CD4-positive, alpha-beta T cell (primary cell): ENCODE data around the gene LPP. TPM values are rescaled to one million over a fixed set of nuclear protein-coding genes. Genes with fewer than 3 reads are reported as not detected.

ENCODE experiments used
- ATAC-seq: fragments of 200-7000 bp; cut with Tn5 transposase; one replicate; pipeline ENCODE4 v1.10.0; 2022; ENCODE audit warnings: mild to moderate bottlenecking; ENCODE audit not compliant: poor library complexity
- CTCF ChIA-PET: fragments of 350-600 bp; sonication (Branson Sonifier 250); formaldehyde crosslinking; loops from one replicate; lab custom pipeline; 2021; ENCODE audit warnings: antibody characterized with exemption, inconsistent platforms; lab: Charles Lee
- POLR2A ChIA-PET: fragments of 350-600 bp; sonication (Branson Sonifier 250); formaldehyde crosslinking; loops from one replicate; lab custom pipeline; 2021; ENCODE audit warnings: antibody characterized with exemption, inconsistent platforms; lab: Charles Lee
- DNase-seq, 14 experiments: peaks; one replicate each; pipeline ENCODE4 v3.0.0-alpha.2; 2013 to 2020; ENCODE audit warnings: mixed read lengths in 2 of 14
- H3K27ac ChIP-seq, 2 donors: one replicate each; pipeline versions ENCODE4 v1.5.1 to v1.7.0; 2013; ENCODE audit warnings: low read length in 2 of 2, low read depth in 1 of 2, mild to moderate bottlenecking in 1 of 2
- H3K27me3 ChIP-seq, 2 experiments: 1 replicate in 1 of 2; 2 replicates in 1 of 2; pipeline versions ENCODE4 v1.6.1 to v1.7.0; 2013; ENCODE audit warnings: low read length in 2 of 2, control low read depth in 1 of 2, mild to moderate bottlenecking in 1 of 2, moderate library complexity in 1 of 2; ENCODE audit not compliant: insufficient read depth in 2 of 2, control insufficient read depth in 1 of 2
- H3K36me3 ChIP-seq: one replicate; pipeline ENCODE4 v1.6.1; 2013; ENCODE audit warnings: low read length, control low read depth; ENCODE audit not compliant: insufficient read depth
- H3K4me1 ChIP-seq: one replicate; pipeline ENCODE4 v1.6.1; 2013; ENCODE audit warnings: low read length, control low read depth; ENCODE audit not compliant: insufficient read depth
- H3K4me3 ChIP-seq: one replicate; pipeline ENCODE4 v1.5.1; 2013; ENCODE audit warnings: mild to moderate bottlenecking, low read length, moderate library complexity
- H3K9me3 ChIP-seq, 2 experiments: 1 replicate in 1 of 2; 2 replicates in 1 of 2; pipeline versions ENCODE4 v1.6.1 to v1.7.0; 2013; ENCODE audit warnings: low read length in 2 of 2, mild to moderate bottlenecking in 2 of 2, control low read depth in 1 of 2, moderate library complexity in 1 of 2; ENCODE audit not compliant: control insufficient read depth in 1 of 2, insufficient read depth in 1 of 2
- H3K27ac Mint-ChIP-seq: one replicate; pipeline ENCODE4 v1.8.0; 2020; ENCODE audit warnings: mixed read lengths
- H3K27me3 Mint-ChIP-seq: one replicate; pipeline ENCODE4 v1.8.0; 2021; ENCODE audit warnings: mixed read lengths
- H3K36me3 Mint-ChIP-seq: one replicate; pipeline ENCODE4 v1.8.0; 2021; ENCODE audit warnings: low read depth, mixed read lengths
- H3K4me1 Mint-ChIP-seq: one replicate; pipeline ENCODE4 v1.8.0; 2021; ENCODE audit warnings: low read depth, mixed read lengths
- H3K4me3 Mint-ChIP-seq: one replicate; pipeline ENCODE4 v1.8.0; 2020; ENCODE audit warnings: mild to moderate bottlenecking, mixed read lengths
- H3K9me3 Mint-ChIP-seq: one replicate; pipeline ENCODE4 v1.8.0; 2020; ENCODE audit warnings: mixed read lengths
- CTCF ChIP-seq: fragments of 200-600 bp; IDR thresholded peaks from one replicate; pipeline ENCODE4 v1.8.0; 2022; ENCODE audit warnings: antibody characterized with exemption, mild to moderate bottlenecking
- intact Hi-C, 2 experiments: fragments of 100-400 bp; cut with DNase I in 1 of 2; cut with micrococcal nuclease in 1 of 2; formaldehyde crosslinking; loops; one replicate each; pipeline versions ENCODE4 v1.15.1 to v1.9.0; 2023 to 2025; cut with DNase I, micrococcal nuclease
- total RNA-seq, 174 experiments: library from RNA in 2 of 174; stranded (reverse) in 2 of 174; gene quantifications; one replicate each; pipeline ENCODE4 v1.2.3 and lab custom pipeline; 2021 to 2026

The LPP gene
- total RNA-seq, 2 experiments from 2014 or later, result 45.6 to 45.9 TPM

- TF ChIP-seq CTCF, result no peak
- Mint-ChIP-seq H3K36me3 (no peaks in the 10 kb centered on the region), H3K4me3 (no peak overlapping the region), H3K4me1 (no peaks in the 10 kb centered on the region), H3K9me3 (no peaks in the 10 kb centered on the region), H3K27me3 (no peaks in the 10 kb centered on the region), H3K27ac (no peak overlapping the region)
- Histone ChIP-seq H3K4me1 (no peaks in the 10 kb centered on the region), H3K36me3 (no peaks in the 10 kb centered on the region), H3K27ac (no peak overlapping the region), H3K27me3 (no peaks in the 10 kb centered on the region), H3K4me3 (no peak overlapping the region), H3K9me3 (no peaks in the 10 kb centered on the region)
- ATAC-seq, result no peak
- no peak for DNase-seq
- POLR2A ChIA-PET, result no interaction called here
- intact Hi-C loops, result no loop called here
- CTCF ChIA-PET, result interaction anchor here (0.6 kb wide), 1 partner anchor 9 kb away, joined by 3 read pairs; no protein-coding TSS in a partner anchor
These were observed 690.1 kb downstream of the LPP start for GRCh38 chr3:188844096-188844495.

- H3K36me3 Mint-ChIP-seq, result no peaks in the 10 kb centered on the region
- no peak overlapping the region for H3K4me3 ChIP-seq
- H3K9me3 ChIP-seq, result no peaks in the 10 kb centered on the region
- H3K4me1 ChIP-seq, result no peaks in the 10 kb centered on the region
- no peak overlapping the region for H3K4me3 Mint-ChIP-seq
- DNase-seq, result no peak
- TF ChIP-seq CTCF, result no peak
- no peak overlapping the region for H3K27ac Mint-ChIP-seq
- intact Hi-C loops, result no loop called here
- no peak for ATAC-seq
- no peaks in the 10 kb centered on the region for H3K9me3 Mint-ChIP-seq
- ChIA-PET POLR2A (no interaction called here), CTCF (interaction anchor here (0.6 to 1.6 kb wide), 2 partner anchors 9 to 143 kb away, joined by 3 read pairs; no protein-coding TSS in a partner anchor)
- H3K36me3 ChIP-seq, result no peaks in the 10 kb centered on the region
- no peaks in the 10 kb centered on the region for H3K27me3 Mint-ChIP-seq
- no peaks in the 10 kb centered on the region for H3K4me1 Mint-ChIP-seq
- H3K27ac ChIP-seq, result no peak overlapping the region
- H3K27me3 ChIP-seq, result no peaks in the 10 kb centered on the region
These were observed 691.6 kb downstream of the LPP start for GRCh38 chr3:188845514-188845913.

- Mint-ChIP-seq H3K9me3 (no peaks in the 10 kb centered on the region), H3K4me1 (no peaks in the 10 kb centered on the region), H3K4me3 (no peak overlapping the region), H3K36me3 (no peaks in the 10 kb centered on the region), H3K27me3 (no peaks in the 10 kb centered on the region), H3K27ac (no peak overlapping the region)
- no peaks in the 10 kb centered on the region for H3K9me3 ChIP-seq
- ChIA-PET POLR2A (no interaction called here), CTCF (no interaction called here)
- H3K4me1 ChIP-seq, result no peaks in the 10 kb centered on the region
- no peak for TF ChIP-seq CTCF
- ATAC-seq, result no peak
- intact Hi-C loops, result no loop called here
- H3K27ac ChIP-seq, result no peak overlapping the region
- no peaks in the 10 kb centered on the region for H3K27me3 ChIP-seq
- H3K36me3 ChIP-seq, result no peaks in the 10 kb centered on the region
- H3K4me3 ChIP-seq, result no peak overlapping the region
- DNase-seq, result no peak
These were observed 695.0 kb downstream of the LPP start for GRCh38 chr3:188848947-188849346.
